ENCODE data around the gene EHMT1.

The EHMT1 gene

GRCh38 chr9:137833721-137834613, 215.2 kb downstream of the EHMT1 start:
- DNase-seq, result no peak

- DNase-seq, result no peak
Measured at GRCh38 chr9:137834846-137835546, 216.2 kb downstream of the EHMT1 start.

- no peak for DNase-seq
Measured at GRCh38 chr9:137836151-137836830, 217.5 kb downstream of the EHMT1 start.

GRCh38 chr9:137836831-137837241, 218.0 kb downstream of the EHMT1 start:
- DNase-seq, result no peak

- no peak for DNase-seq
Measured at GRCh38 chr9:137837345-137838278, 218.8 kb downstream of the EHMT1 start.

GRCh38 chr9:137838576-137838975, 219.8 kb downstream of the EHMT1 start:
- DNase-seq, result no peak

GRCh38 chr9:137843355-137843754, 224.6 kb downstream of the EHMT1 start:
- no peak for DNase-seq

GRCh38 chr9:137851516-137852267, 232.9 kb downstream of the EHMT1 start:
- DNase-seq, result no peak

GRCh38 chr9:137853392-137853995, 234.7 kb downstream of the EHMT1 start:
- no peak for DNase-seq

- no peak for DNase-seq
Measured at GRCh38 chr9:137860361-137860760, 241.6 kb downstream of the EHMT1 start.

GRCh38 chr9:137865581-137866145, 246.9 kb downstream of the EHMT1 start:
- no peak for DNase-seq

GRCh38 chr9:137866226-137867141, 247.7 kb downstream of the EHMT1 start:
- no peak for DNase-seq

GRCh38 chr9:137870432-137870831, 251.6 kb downstream of the EHMT1 start:
- no peak for DNase-seq

GRCh38 chr9:137872296-137872695, 253.5 kb downstream of the EHMT1 start:
- no peak for DNase-seq

GRCh38 chr9:137873408-137873807, 254.6 kb downstream of the EHMT1 start:
- DNase-seq, result no peak

- DNase-seq, result no peak
Measured at GRCh38 chr9:137873858-137874362, 255.1 kb downstream of the EHMT1 start.

GRCh38 chr9:137875354-137875753, 256.5 kb downstream of the EHMT1 start:
- no peak for DNase-seq

- no peak for DNase-seq
Measured at GRCh38 chr9:137875846-137876245, 257.0 kb downstream of the EHMT1 start.

GRCh38 chr9:137876269-137876668, 257.5 kb downstream of the EHMT1 start:
- no peak for DNase-seq
